ENCODE results near the gene CPVL. TPM values are rescaled to one million over a fixed set of nuclear protein-coding genes. Genes with fewer than 3 reads are reported as not detected.

The CPVL gene
- total RNA-seq, 1 experiment from 2014 or later = 10.3 TPM

- TF ChIP-seq CTCF (IDR thresholded peaks at IDR 0.05 in 2 of 3, conservative IDR thresholded peaks at IDR 0.05 in 1 of 3; ENCODE audit: borderline replicate concordance in 1 of 3, insufficient read depth in 1 of 3, low read depth in 2 of 3, low read length in 2 of 3) (no peak), YY1 (IDR thresholded peaks at IDR 0.05; ENCODE audit: extremely low read depth, insufficient replicate concordance, low read depth, low read length) (no peak), SRF (IDR thresholded peaks at IDR 0.05; ENCODE audit: low read depth) (no peak), POLR2AphosphoS5 (IDR thresholded peaks at IDR 0.05; ENCODE audit: low read depth, low read length) (no peak), CBX3 (IDR thresholded peaks at IDR 0.05; ENCODE audit: low read depth) (no peak), ZNF274 (IDR thresholded peaks at IDR 0.05; ENCODE audit: low read depth, low read length) (no peak)
Measured at GRCh38 chr7:29046978-29047377, 99.4 kb downstream of the CPVL start (continued).

GRCh38 chr7:29045258-29046086, 100.9 kb downstream of the CPVL start:
- no peaks in the 10 kb centered on the region for H4K20me1 ChIP-seq (ENCODE audit: insufficient read depth)
- H3K9ac ChIP-seq (ENCODE audit: low read length) = no peak overlapping the region
- H3K79me2 ChIP-seq (ENCODE audit: insufficient read depth, low read length) = no peaks in the 10 kb centered on the region
- H3K4me2 ChIP-seq (ENCODE audit: low read length) = no peak overlapping the region
- no peak for ATAC-seq
- TF ChIP-seq TCF7L2 (IDR thresholded peaks at IDR 0.05; ENCODE audit: borderline replicate concordance, extremely low read depth, insufficient read depth, insufficient read length) (no peak), ZBTB33 (IDR thresholded peaks at IDR 0.05; ENCODE audit: extremely low read depth, insufficient replicate concordance, low read length) (no peak), FOSL1 (IDR thresholded peaks at IDR 0.05; ENCODE audit: low read depth) (no peak)
- BruUV-seq (replicated peaks) = no TSS peak
- DNase-seq (ENCODE audit: low read depth, low spot score) = no peak
- no peak overlapping the region for H3K4me3 ChIP-seq (replicated peaks in 1 of 2; ENCODE audit: low read depth in 1 of 2, low read length in 2 of 2)
- no peaks in the 10 kb centered on the region for H3K4me1 ChIP-seq (ENCODE audit: control insufficient read depth in 1 of 2, insufficient read depth in 2 of 2, low read length in 2 of 2)
- H3K9me3 ChIP-seq (ENCODE audit: control insufficient read depth in 1 of 2, insufficient read depth in 1 of 2, low read depth in 1 of 2, low read length in 2 of 2) = no peaks in the 10 kb centered on the region
- no peaks in the 10 kb centered on the region for H3K9me2 ChIP-seq (ENCODE audit: insufficient read depth)
- H3K27ac ChIP-seq (ENCODE audit: low read depth, low read length) = no peak overlapping the region
- H2AFZ ChIP-seq (ENCODE audit: low read depth, low read length, poor library complexity, severe bottlenecking) = no peak overlapping the region
- H3K27me3 ChIP-seq (ENCODE audit: insufficient read depth, low read length) = no peaks in the 10 kb centered on the region
- ChIA-PET RAD21 (ENCODE audit: low non-redundant PET in 1 of 2, low total read pairs in 2 of 2, uncharacterized antibody in 2 of 2, unreplicated experiment in 2 of 2) (no interaction called here), CTCF (no interaction called here), POLR2A (no interaction called here)
- H3K36me3 ChIP-seq (ENCODE audit: control insufficient read depth in 1 of 2, insufficient read depth in 2 of 2, low read length in 2 of 2) = no peaks in the 10 kb centered on the region
- intact Hi-C loops (cut with micrococcal nuclease) = no loop called here
